ENCODE results near the gene EGFR.

Gene EGFR

DNA sequence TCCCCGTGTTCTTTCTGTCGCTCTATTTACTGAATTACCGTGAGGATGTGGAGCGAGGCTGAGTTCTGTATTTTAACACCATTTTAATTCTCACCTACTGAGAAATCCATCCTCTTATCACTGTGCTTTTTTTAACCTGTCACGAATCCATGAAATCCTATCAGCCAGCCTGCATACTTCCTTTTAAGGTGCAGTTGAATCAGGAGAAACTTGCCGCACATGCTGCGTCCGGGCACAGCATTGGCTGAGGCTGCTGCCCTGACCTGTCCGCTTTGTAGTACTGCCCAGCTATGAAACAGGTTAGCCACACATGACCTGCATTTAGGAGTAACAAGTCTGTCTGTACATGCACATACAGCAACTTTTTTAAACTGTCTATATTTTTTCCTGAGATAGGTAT lies 82.5 kb downstream of the EGFR start:
- no peak for DNase-seq (ENCODE audit: low spot score)

DNA sequence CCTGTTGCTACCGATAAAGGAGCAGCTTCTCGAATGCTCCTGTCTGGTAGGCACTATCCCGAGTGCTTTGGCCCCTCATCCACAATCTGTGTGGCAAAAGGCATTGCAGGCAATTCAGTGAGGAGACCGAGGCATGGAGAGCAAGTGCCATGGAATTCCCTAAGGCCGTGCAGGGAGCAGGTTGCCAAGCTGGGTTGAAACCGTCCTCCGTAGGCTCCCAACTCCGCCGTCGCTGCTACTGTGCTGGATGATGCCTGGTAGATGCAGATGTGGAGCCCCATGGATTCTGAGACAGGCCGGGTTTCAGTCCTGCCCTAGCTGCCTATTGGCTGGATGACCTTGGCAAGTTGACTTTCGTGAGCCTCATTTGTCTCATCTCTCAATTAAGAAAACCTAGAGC lies 85.3 kb downstream of the EGFR start:
- DNase-seq (ENCODE audit: low spot score): no peak

DNA sequence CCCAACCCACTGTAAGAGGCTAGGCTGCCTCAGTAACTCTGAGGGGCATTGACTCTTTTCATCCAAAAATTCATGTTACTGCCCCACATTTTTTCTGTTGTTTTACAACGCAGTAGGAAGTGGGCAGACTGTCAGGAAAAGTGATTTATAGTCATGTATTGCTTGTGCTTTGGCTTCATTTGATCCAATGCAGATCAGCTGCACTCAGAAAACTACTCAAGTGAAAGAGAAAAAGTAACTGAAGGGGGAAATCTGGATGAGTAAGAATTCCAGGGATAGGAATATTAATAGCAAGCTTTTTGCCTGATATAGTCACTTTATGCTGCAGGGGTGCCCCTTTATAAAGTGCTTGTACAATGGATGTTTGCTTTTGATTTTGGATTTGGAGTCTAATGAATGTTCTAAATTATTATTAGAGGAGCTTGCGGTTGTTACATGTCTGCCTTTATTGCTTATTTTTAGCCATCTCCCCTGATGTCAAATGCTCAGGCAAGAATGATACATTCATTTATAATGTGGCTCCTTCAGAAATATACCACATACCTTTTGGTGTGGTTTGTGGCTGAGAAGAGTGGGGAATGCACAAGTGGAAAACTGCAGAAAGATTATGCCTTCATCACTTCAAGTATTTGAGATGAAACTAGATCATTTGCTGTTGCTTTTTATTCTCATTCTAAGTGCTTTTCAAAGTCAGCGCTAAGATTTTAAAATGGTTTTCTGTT lies 86.1 kb downstream of the EGFR start:
- DNase-seq (ENCODE audit: low spot score): no peak

DNA sequence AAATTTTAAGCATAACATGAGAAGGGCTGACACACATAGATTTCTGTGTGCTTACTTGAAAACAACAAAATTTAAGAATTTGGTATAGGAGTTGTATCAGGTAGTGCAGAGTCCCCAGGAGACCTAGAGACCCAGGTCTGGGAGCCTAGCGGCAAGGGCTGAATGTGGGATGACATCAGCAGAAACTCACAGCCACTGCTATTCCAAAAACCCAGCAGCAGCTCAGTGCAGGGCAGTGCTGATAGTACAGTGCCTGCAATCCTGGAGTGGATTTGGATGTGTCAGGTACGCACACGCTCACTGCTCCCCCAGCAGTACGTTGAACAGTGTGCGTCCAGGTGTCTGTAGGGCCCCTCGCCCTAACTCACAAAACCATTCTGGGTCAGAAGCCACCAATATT lies 87.1 kb downstream of the EGFR start:
- no peak for DNase-seq (ENCODE audit: low spot score)

DNA sequence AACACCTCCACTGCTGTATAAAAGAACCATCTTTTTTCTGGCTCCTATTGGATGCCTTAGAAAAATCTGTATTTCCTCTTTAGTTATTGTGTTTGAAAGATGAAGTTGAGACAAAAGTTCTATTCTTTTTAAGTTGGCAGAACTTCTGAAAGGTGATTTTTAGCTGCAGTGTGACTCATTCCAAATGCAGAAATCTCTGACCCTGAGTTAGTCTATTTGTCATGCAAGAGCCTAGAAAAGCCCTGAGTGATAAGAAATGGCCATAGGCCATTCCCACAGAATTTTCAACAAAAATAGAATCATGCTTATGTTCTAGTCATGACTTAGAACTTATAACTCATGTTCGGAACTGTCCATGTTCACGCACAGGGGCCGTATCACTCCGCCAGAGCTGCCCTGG lies 89.1 kb downstream of the EGFR start:
- DNase-seq (ENCODE audit: low spot score): no peak

DNA sequence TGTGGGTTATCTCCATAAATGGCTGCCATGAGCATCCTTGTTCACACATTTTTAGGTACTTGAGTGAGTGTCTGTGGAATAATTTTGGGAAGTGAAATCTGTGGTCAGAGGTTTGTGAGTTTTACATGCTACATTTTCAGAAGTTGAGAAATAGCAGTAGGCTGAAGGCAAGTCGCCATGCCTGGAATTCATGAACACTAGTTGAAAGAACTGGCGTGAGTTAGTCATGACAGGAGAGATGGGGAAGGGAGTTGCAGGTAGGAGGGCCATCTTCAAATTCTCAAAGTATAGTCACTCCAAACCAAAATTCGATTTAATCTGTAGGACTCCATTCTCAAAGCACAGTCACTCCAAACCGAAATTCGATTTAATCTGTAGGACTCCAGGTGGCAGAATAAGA lies 89.6 kb downstream of the EGFR start:
- DNase-seq (ENCODE audit: low spot score): no peak

DNA sequence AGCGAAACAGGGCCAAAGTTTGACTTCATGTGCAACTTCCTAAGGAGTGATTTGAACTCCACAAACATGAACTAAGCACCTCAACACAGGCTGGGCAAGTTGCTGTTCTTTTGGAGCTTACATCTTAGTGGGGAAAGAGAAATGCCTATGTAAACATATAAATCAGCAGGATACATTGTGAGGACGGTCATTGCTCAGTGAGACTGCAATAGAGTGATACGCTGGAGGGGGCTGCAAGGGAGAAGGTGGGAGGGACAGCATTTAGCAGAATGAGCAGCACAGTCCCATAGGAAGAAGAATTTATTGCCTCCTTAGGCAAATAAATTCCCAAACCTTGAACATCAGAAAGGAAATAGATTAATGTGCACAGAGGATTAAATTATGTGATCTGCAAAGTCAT lies 90.0 kb downstream of the EGFR start:
- no peak for DNase-seq (ENCODE audit: low spot score)

DNA sequence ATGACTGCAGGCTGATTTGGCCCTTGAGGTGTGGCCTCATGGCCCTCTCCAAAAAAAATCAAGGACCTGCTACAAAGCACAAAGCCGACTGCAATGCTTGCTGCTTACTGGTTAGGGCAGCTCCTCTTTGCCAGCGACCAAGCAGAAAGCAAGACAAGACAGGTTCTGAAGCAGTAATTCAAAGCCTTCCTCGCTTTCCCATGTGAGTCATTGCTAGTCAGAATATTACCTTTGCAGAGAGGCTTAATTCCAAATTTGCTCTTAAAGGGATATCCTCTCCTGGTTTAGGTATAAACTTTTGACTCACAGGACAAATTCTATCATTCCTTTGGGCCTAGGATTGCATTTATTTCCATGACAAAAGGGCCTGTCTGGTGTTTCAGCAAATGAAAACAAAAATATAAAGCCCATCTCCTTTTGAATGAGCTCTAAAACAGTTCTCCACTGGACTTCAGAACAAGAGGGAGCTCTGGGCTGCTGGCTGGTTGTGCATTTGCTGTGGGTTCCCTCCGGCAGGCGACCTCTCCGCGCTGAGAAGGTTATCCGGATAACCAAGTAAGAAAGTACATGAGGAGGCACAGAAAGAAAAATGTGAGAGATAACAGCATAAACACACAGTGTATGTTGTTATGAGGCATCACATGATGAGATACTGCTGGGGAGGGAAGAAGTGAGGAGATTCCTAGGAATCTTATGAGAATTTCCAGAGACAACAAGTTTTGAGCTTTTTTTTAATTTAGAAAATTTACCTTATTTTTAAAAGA lies 90.8 kb downstream of the EGFR start:
- no peak for DNase-seq (ENCODE audit: low spot score)

DNA sequence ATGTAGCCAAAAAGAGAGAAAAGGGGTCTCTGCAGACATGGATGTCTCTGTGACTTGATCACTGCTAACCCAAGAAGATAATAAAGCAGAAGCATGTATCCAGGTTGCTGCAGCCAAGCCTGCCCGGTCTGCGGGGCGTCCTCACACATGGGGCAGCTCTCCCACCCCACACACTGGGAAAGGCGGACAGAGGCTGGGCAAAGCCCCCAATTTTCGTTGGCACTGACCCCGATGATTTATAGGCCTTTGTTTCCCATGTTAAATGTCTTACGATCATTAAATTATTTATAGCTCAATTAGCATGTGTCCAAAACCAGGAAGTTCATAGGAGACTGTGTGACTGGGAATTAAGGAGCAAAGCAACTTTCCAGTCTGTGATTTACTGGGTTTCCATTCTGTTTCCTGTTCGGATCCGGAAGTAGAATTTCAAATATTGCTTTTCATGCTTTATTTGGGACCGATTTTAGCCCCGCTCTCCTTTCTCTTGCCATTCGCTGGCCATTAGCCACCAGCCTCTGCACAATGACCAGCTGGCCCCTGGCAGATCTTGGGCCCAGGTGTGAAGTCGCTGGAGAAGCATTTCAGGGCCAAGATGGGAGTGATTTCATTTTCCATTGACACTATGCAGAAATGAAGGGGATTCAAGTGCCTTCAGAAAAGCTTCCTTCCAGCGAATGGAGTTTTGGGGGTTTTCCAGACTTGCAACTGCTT lies 91.6 kb downstream of the EGFR start:
- DNase-seq (ENCODE audit: low spot score): no peak

DNA sequence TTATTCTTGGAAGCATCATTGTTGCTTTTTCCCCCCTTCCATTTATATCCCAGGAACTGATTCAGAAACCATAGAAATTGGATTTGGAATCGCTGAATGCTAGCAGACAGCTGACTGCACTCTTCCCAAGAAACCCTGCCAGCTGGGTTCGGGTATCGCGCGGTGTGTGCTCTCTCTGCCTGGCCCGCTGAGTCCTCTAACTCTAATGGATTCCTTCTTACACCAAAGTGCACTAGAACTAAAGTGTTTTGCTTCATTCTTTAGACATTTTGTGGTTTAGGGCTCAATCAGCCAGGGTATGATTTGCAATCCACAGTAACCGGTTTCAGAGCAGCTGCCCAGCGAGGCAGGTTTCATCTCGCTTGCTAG lies 92.2 kb downstream of the EGFR start:
- DNase-seq (ENCODE audit: low spot score): no peak

DNA sequence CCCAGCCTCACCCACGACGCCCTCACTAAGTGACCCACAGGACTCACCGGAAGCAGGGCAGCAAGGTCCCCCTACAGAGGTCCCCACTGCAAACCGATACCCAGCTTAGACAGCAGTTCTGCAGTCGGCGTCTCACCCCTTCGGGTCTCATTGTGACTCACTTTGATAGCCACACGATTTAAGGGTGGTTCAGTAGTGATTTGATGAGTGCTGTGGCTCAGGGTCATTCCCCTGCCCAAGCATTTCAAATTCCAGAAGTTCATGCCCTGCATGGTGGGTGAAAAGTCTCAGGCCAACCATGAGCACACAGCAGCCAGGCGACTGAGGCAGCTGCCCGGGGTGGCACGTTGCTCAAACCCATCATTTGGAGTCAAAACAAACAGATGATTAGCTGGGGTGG lies 93.2 kb downstream of the EGFR start:
- no peak for DNase-seq (ENCODE audit: low spot score)

DNA sequence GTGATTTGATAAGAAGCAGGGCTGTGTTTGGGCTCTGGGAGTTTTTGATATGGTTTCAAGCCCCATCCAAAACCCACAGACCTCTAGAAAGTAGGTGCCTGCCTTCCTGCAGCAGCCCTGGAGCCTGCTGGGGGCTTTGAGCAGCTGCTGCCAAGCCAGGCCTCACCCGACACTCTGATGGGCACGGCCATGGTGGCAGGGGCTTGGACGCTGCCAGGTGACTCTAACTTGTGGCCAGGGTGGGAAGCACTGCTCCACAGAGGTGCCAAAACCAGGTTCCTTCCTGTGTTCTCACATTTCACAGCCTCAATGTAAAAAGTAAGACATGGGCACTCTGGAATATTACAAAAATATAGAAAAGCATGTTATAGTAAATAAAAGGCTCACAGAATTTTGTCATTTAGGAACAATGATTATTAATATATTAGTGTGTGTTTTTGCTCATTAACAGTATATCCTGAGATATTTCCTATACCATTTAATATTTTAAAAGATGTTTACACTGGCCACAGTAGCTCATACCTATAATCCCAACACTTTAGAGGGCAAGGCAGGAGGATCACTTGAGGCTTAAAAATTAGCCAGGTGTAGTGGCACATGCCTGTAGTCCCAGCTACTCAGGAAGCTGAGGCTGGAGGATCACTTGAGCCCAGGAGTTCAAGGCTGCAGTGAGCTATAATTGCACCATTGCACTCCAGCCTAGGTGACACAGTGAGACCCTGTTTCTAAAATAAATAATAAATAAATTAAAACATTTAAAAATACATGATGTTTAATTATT lies 95.1 kb downstream of the EGFR start:
- no peak for DNase-seq (ENCODE audit: low spot score)

DNA sequence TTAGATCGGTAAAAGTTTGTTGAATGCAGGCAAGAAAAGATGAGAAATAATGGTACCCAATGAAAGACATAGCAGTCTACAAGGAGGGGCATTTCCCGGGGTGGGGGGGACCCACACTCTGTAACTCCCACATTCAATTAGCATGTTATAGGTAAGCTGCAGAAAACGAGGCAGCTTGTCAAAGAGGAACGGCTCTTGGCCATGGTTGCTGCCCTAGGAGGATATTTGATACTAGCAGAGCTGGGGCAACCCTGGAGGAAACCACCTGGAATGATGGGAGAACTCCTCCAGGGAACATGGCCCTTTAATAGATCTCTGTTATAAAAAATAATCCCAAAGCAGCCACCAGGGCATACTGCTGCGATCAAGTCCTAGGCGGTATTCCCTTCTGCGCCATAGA lies 98.5 kb downstream of the EGFR start:
- no peak for DNase-seq (ENCODE audit: low spot score)

DNA sequence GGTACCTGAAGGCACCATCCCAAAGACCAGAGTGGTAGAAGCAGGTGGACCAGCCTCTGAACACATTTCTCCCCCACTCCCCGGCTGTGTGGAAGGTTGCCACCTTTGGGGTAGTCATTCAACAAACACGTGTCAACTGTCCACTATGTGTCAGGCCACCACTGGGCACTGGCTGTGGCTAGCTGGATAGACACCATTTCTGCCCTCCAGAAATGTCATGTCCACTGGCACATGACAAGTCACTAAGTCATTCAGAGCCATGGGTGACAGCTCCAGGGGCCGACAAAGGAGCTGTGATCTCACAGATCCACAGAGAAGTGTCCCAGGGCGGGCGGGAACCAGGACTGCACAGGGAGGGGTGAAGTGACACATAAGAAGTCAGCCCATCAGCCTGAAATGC lies 99.6 kb downstream of the EGFR start:
- DNase-seq (ENCODE audit: low spot score): no peak

DNA sequence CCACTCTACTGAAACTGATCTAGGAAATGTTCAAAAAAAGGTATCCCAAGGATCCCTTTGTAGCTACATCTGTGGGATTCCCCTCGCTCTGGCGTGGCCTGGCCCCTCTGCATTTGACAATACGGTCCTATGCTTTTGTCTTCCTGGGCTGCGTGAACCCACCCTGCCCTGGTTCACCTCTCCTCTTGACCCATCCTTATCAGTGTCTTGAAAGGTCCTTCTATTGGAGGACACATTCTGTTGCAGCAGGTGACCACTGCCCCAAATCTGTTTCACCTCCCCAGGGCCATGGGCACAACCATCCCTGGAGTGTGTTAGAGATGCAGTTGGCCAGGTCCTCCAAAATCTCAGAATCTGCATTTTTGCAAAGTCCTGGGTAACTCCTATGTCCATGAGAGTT lies 100.8 kb downstream of the EGFR start:
- no peak for DNase-seq (ENCODE audit: low spot score)

DNA sequence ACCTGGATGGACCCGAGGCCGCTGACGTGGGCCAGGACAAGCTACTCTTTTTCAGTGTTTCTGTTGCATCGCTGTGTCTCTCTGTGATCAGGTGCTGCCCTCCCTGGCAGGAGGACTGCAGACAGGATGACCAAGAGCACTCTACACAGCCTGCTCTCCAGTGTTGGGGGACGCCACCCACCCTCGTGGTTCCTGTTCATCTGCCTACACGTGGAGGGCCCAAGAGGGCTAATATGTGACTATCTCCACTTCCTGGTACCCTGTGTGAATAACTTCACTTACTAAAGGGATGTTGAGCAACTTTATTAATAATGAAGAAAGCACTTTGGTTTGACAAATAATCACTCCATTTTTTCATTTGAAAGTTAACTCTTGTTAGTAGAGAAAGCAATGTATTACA lies 101.3 kb downstream of the EGFR start:
- no peak for DNase-seq (ENCODE audit: low spot score)

DNA sequence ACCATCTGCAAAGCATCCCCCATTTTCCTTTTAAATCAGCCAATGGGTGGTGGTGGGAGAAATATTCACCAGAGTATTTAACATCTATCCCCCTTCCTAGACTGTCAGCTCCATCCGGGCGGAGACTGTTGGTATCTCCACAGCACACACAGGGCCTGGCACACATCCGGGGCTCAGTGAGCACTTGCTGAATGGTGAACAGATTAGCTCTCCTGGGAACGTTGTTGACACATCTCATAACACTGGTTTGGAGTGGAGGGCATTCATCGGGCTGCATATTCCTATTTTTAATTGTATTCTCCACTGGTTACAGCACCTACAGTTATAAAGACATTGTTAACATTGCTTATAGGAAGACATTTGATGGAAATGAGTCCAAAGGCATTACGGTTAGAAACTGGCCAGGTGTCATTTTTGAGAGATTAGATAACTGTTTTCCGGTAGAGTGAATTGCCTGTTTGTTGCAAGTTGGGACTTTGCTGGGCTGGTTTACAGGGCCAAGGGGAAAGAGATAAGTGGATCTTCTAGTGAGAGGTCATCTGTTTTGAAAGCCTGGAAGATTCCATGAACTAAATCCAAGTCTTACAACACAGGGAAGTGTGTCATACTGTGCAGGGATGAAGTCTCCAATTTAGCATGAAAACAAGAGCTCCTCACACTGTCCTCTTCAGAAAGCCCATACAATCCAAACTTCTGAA lies 101.8 kb downstream of the EGFR start:
- DNase-seq (ENCODE audit: low spot score): no peak

DNA sequence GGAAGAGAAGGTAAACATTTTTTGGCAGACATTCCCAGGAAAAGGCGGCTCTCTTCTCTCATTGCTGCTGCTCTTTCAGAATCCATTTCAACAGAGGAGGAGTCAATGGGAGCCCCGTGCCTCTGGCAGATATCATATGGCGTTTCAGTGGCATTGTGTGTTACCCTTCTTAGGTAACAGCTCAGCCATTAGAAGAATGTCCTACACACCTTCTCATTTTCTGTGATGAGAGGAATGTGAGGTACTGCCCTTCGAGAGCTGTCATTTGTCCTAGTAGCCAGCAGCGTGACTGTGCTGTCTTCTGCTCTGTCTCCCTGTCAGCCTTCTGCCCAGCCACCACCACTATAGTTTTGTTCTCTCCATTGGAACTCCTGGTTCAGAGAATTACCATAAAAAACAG lies 102.4 kb downstream of the EGFR start:
- no peak for DNase-seq (ENCODE audit: low spot score)

DNA sequence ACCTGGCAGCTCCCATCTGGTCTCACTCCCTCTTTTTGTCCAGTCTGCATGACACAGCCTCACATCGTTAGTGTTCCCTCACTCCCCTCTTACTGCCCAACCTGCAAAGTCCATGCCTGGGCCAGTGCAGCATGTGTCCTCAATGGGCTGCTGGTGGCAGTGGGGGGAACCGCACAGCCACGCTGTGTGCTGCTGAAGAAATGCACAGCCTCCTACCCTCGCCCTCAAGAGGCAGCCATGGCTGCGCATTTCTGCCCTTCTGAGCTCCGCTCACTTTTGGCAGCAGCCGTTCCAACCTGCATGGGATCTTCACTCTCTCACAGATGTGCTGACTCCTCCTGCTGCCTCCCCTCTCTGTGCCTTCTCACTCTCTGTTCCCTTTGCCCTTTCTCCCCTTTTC lies 103.4 kb downstream of the EGFR start:
- DNase-seq (ENCODE audit: low spot score): no peak

DNA sequence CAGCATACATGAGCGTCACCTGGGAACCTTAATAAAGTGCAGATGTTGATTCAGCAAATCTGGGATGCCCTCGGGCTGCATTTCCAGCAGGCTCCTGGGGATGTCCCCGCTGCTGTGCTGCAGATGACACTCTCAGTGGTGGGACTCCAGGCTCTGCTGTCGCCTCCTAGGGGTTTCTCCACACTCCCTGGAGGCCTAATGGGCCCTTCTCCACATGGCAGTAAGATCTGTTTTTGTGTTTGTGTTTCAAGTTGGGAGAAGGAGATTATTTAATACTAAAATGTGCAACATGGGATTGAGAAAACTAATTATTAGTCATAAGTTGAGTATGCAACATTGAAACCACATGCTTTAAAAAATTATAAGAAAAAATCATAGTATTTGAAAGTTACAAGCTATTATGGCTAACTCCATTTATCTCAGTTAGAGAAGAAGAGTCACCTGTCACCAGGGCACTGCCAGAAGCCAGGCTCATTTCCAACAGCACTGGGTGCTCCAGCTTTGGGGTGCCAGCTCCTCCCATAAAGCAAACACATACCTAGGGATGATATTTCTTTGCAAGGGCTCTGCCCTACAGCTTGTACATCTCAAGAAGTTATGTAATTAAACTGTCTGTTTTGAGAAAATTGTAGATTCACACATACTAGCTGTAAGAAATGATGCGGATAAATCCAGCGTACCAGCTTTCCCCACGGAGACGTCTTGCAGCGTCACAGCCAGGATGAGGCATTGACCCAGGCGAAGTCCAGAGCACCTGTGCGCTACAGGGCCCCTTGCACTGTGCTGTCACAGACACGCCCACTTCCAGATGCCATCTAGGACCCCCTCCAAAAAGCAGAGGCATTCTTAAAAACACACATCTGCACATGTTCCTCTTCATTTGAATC lies 106.4 kb downstream of the EGFR start:
- DNase-seq (ENCODE audit: low spot score): no peak

DNA sequence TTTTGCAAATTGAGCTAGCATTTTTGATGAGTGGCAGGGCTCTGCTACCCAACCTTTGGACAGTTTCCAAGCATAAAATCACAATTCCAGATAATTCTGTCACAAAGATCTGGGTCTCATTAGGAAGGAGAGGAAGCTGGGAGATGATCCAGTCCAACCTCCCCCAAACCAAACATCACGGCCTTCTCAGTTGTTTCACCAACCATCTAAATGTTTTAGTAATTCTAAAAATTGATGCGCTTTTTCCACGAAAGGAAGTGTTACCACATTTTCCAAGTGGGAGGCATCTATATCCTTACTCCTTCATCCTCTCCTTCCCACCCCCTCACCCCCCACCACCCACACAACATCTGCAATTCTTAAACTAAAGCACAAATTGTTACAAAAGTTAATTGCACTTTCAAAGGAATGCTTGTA lies 108.3 kb downstream of the EGFR start:
- no peak for DNase-seq (ENCODE audit: low spot score)

Measured in cerebellar cortex (tissue), 1 donor.